ENCODE measurements around the gene SYT13.

GRCh38 chr11:45193695-45194094, 92.4 kb downstream of the SYT13 start:
- no peak for TF ChIP-seq CTCF (IDR thresholded peaks at IDR 0.05; ENCODE audit: low read depth, low read length)
- no peak for TF ChIP-seq EZH2phosphoT487 (IDR thresholded peaks at IDR 0.05; ENCODE audit: low read depth)

All from OCI-LY3 (cell line).